B cell (primary cell): ENCODE measurements around the gene CERS6. TPM values are rescaled to one million over a fixed set of nuclear protein-coding genes. Genes with fewer than 3 reads are reported as not detected.

ENCODE experiments used
- ATAC-seq: fragments of 200-7000 bp; cut with Tn5 transposase; one replicate; pipeline ENCODE4 v1.10.0; 2021; ENCODE audit warnings: low read depth, mild to moderate bottlenecking, moderate number of reproducible peaks, moderate library complexity
- CTCF ChIA-PET: fragments of 350-600 bp; sonication (Branson Sonifier 250); formaldehyde crosslinking; loops from one replicate; lab custom pipeline; 2021; ENCODE audit warnings: antibody characterized with exemption, inconsistent platforms; lab: Charles Lee
- POLR2A ChIA-PET: fragments of 350-600 bp; sonication (Branson Sonifier 250); formaldehyde crosslinking; loops from one replicate; lab custom pipeline; 2021; ENCODE audit warnings: antibody characterized with exemption; lab: Charles Lee
- DNase-seq: peaks from one replicate; pipeline ENCODE4 v3.0.0; 2013
- H2AFZ ChIP-seq: 2 replicates; pipeline ENCODE4 v1.6.1; 2012; ENCODE audit warnings: mild to moderate bottlenecking, low read depth, low read length; ENCODE audit not compliant: insufficient read depth, poor library complexity, severe bottlenecking
- H3K27ac ChIP-seq, 2 donors: 1 replicate in 1 of 2; 2 replicates in 1 of 2; pipeline ENCODE4 v1.5.1; 2012 to 2013; ENCODE audit warnings: low read length in 2 of 2, mild to moderate bottlenecking in 2 of 2, moderate library complexity in 1 of 2
- H3K27me3 ChIP-seq, 4 experiments: fragments of 200-600 bp in 1 of 4; sonication (generic) in 1 of 4; replicated peaks in 1 of 4; 1 replicate in 2 of 4; 2 replicates in 2 of 4; pipeline versions ENCODE4 v1.6.1 to v1.7.0; 2013 to 2016; ENCODE audit warnings: low read length in 3 of 4, mild to moderate bottlenecking in 2 of 4, mixed read lengths in 1 of 4, moderate library complexity in 1 of 4; ENCODE audit not compliant: insufficient read depth in 4 of 4, control insufficient read depth in 3 of 4; ENCODE audit errors: control extremely low read depth in 1 of 4
- H3K36me3 ChIP-seq, 2 experiments: replicated peaks in 1 of 2; 1 replicate in 1 of 2; 2 replicates in 1 of 2; pipeline versions ENCODE4 v1.6.1 to v1.7.1; 2013; ENCODE audit warnings: low read length in 1 of 2; ENCODE audit not compliant: insufficient read depth in 2 of 2, control insufficient read depth in 1 of 2; ENCODE audit errors: control extremely low read depth in 1 of 2, extremely low read depth in 1 of 2
- H3K4me1 ChIP-seq, 2 donors: fragments of 200-600 bp in 1 of 2; sonication (generic) in 1 of 2; 1 replicate in 1 of 2; 2 replicates in 1 of 2; pipeline versions ENCODE4 v1.5.1 to v1.6.1; 2013 to 2017; ENCODE audit warnings: low read length in 2 of 2; ENCODE audit not compliant: control insufficient read depth in 2 of 2, insufficient read depth in 2 of 2
- H3K4me2 ChIP-seq: replicated peaks from 2 replicates; pipeline ENCODE3; 2012; ENCODE audit warnings: mild to moderate bottlenecking, low read depth, low read length; ENCODE audit not compliant: poor library complexity, severe bottlenecking
- H3K4me3 ChIP-seq, 5 experiments: fragments of 200-600 bp in 1 of 5; sonication (generic) in 1 of 5; 1 replicate in 3 of 5; 2 replicates in 2 of 5; pipeline versions ENCODE4 v1.5.1 to v1.7.0; 2011 to 2016; ENCODE audit warnings: low read length in 4 of 5, mild to moderate bottlenecking in 4 of 5, low read depth in 2 of 5, control low read depth in 1 of 5, moderate library complexity in 1 of 5; ENCODE audit not compliant: insufficient read depth in 1 of 5; ENCODE audit errors: control extremely low read depth in 1 of 5, extremely low read depth in 1 of 5
- H3K79me2 ChIP-seq: fragments of 200-600 bp; sonication (generic); one replicate; pipeline ENCODE4 v1.6.0; 2016; ENCODE audit warnings: low read length; ENCODE audit not compliant: control insufficient read depth, insufficient read depth
- H3K9ac ChIP-seq: fragments of 200-600 bp; sonication (generic); 2 replicates; pipeline ENCODE4 v1.6.1; 2017; ENCODE audit warnings: mild to moderate bottlenecking, low read length, moderate library complexity
- H3K9me3 ChIP-seq, 3 donors: one replicate each; pipeline versions ENCODE4 v1.6.1 to v1.7.1; 2013; ENCODE audit warnings: low read length in 2 of 3; ENCODE audit not compliant: control insufficient read depth in 2 of 3, insufficient read depth in 1 of 3; ENCODE audit errors: control extremely low read depth in 1 of 3
- H4K20me1 ChIP-seq: 2 replicates; pipeline ENCODE4 v1.6.0; 2012; ENCODE audit warnings: mild to moderate bottlenecking, low read length; ENCODE audit not compliant: insufficient read depth, control insufficient read depth, poor library complexity, severe bottlenecking
- H3K27ac Mint-ChIP-seq: one replicate; pipeline ENCODE4 v1.8.0; 2021; ENCODE audit warnings: mixed read lengths
- H3K27me3 Mint-ChIP-seq: one replicate; pipeline ENCODE4 v1.8.0; 2021; ENCODE audit warnings: mixed read lengths
- H3K4me1 Mint-ChIP-seq: one replicate; pipeline ENCODE4 v1.8.0; 2021; ENCODE audit warnings: mixed read lengths
- H3K4me3 Mint-ChIP-seq: one replicate; pipeline ENCODE4 v1.8.0; 2021; ENCODE audit warnings: mixed read lengths
- H3K9me3 Mint-ChIP-seq: one replicate; pipeline ENCODE4 v1.8.0; 2022; ENCODE audit warnings: mixed read lengths; ENCODE audit not compliant: insufficient read depth
- EZH2 ChIP-seq: IDR thresholded peaks from 2 replicates; pipeline ENCODE4 v1.6.1; 2012; ENCODE audit warnings: borderline replicate concordance, low read depth, mild to moderate bottlenecking, moderate library complexity, low read length; ENCODE audit not compliant: insufficient read depth, poor library complexity, severe bottlenecking
- WGBS: methylation state at CpG from one replicate; pipeline ENCODE4 v1.1.5; 2013; ENCODE audit warnings: missing lambda C conversion rate; ENCODE audit not compliant: insufficient coverage; 5-methylcytosine and 5-hydroxymethylcytosine counted together
- intact Hi-C: fragments of 100-400 bp; cut with micrococcal nuclease; formaldehyde crosslinking; loops from one replicate; pipeline ENCODE4 v1.10.0; 2022
- polyA plus RNA-seq: library from polyadenylated mRNA; depleted of rRNA; stranded (reverse); fragments of >200 nt; gene quantifications from 2 replicates; pipeline ENCODE4 v1.2.3, GENCODE V29; 2012
- total RNA-seq, 2 donors: library from RNA; stranded (reverse); fragments of 120-200 nt in 1 of 2; gene quantifications; 1 replicate in 1 of 2; 2 replicates in 1 of 2; pipeline versions ENCODE4 v1.2.3 to v1.2.4, GENCODE V29; 2013 to 2022
- TF ChIP-seq, protein P1 (sequence below): fragments of 200-600 bp; IDR thresholded peaks from one replicate; pipeline ENCODE4 v1.8.0; 2022; ENCODE audit warnings: antibody characterized with exemption, mild to moderate bottlenecking

CERS6 gene
- total and polyA plus RNA-seq, 2 donors (not counting 1 experiment from before 2014, with no cell fraction given): 2.2 to 5.5 TPM

DNA sequence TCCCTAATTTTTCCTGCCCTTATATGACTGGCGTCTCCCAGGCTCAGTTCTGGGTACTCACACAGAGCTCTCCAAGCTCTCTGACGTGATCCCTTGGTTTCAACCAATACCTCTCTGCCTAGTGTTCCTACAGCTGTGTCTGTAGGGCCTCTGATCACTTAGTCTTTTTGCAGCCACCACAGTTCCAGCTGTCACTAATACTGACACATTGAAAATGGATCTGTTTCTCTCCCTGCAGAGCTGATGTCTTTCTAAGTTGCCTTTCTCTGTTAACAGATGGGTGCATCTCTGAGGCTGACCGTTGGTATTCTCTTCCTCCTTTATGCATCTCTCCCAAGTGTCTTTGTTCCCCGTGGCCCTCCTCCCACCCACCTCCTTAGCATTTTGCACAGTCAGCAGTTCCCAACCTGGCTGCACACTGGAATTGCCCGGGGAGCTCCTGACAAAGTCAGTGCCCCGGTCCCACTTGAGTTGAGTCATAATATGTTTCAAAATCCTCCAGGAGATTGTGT lies 62.5 kb downstream of the CERS6 start:
- no peak overlapping the region for H3K4me3 ChIP-seq
- H2AFZ ChIP-seq: no peak overlapping the region
- no peaks in the 10 kb centered on the region for H3K27me3 Mint-ChIP-seq
- H3K36me3 ChIP-seq: no peaks in the 10 kb centered on the region
- no peaks in the 10 kb centered on the region for H3K27me3 ChIP-seq
- POLR2A ChIA-PET: no interaction called here
- DNase-seq: no peak
- H3K9me3 Mint-ChIP-seq: no peaks in the 10 kb centered on the region
- 63% methylated on average over 4 of the region's 6 CpGs for WGBS
- no peak overlapping the region for H3K9ac ChIP-seq
- ATAC-seq: no peak
- H4K20me1 ChIP-seq: peaks cover 4% of the 10 kb centered on the region
- H3K4me1 Mint-ChIP-seq: peaks cover 26% of the 10 kb centered on the region
- no peak overlapping the region for H3K27ac ChIP-seq
- CTCF ChIA-PET: no interaction called here
- intact Hi-C loops: no loop called here
- no peaks in the 10 kb centered on the region for H3K4me1 ChIP-seq
- no peak overlapping the region for H3K27ac Mint-ChIP-seq
- peaks cover 19% of the 10 kb centered on the region for H3K79me2 ChIP-seq
- H3K9me3 ChIP-seq: no peaks in the 10 kb centered on the region
- H3K4me3 Mint-ChIP-seq: no peak overlapping the region
- TF ChIP-seq EZH2: no peak
- TF ChIP-seq, protein P1, sequence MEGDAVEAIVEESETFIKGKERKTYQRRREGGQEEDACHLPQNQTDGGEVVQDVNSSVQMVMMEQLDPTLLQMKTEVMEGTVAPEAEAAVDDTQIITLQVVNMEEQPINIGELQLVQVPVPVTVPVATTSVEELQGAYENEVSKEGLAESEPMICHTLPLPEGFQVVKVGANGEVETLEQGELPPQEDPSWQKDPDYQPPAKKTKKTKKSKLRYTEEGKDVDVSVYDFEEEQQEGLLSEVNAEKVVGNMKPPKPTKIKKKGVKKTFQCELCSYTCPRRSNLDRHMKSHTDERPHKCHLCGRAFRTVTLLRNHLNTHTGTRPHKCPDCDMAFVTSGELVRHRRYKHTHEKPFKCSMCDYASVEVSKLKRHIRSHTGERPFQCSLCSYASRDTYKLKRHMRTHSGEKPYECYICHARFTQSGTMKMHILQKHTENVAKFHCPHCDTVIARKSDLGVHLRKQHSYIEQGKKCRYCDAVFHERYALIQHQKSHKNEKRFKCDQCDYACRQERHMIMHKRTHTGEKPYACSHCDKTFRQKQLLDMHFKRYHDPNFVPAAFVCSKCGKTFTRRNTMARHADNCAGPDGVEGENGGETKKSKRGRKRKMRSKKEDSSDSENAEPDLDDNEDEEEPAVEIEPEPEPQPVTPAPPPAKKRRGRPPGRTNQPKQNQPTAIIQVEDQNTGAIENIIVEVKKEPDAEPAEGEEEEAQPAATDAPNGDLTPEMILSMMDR: no peak
- H3K4me2 ChIP-seq: no peak overlapping the region

DNA sequence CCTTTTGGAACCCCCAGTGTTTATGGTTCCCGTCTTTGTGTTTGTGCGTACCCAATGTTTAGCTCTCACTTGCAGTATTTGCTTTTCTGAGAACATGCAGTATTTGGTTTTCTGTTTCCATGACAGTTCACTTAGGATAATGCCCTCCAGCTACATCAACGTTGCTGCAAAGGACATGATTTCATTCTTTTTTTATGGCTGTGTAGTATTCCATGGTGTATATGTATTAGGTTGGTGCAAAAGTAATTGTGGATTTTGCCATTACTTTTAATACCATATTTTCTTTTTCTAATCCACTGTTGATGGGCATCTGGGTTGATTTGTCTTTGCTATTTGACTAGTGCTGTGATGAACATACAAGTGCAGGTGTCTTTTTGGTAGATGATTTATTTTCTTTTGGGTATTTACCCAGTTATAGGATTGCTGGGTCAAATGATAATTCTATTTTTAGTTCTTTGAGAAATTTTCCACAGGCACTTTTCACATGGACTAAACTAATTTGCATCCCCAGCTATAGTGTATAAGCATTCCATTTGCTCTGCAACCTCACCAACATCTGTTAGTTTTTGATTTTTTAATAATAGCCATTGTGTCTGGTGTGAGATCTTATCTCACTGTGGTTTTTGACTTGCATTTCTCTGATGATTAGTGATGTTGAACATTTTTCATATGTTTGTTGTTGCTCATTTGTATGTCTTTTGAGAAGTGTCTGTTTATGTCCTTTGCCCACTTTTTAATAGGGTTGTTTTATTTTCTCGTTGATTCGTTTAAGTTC lies 63.6 kb downstream of the CERS6 start:
- H3K9me3 Mint-ChIP-seq: no peaks in the 10 kb centered on the region
- ChIA-PET CTCF (no interaction called here), POLR2A (no interaction called here)
- no peak overlapping the region for H3K4me3 ChIP-seq
- peaks cover 30% of the 10 kb centered on the region for H3K79me2 ChIP-seq
- no peak overlapping the region for H3K27ac Mint-ChIP-seq
- no peak for DNase-seq
- peaks cover 0 to 6% of the 10 kb centered on the region in 2 donors for H3K4me1 ChIP-seq
- H3K27ac ChIP-seq: no peak overlapping the region
- no peaks in the 10 kb centered on the region for H3K9me3 ChIP-seq
- intact Hi-C loops: no loop called here
- ATAC-seq: no peak
- H3K4me2 ChIP-seq: no peak overlapping the region
- H2AFZ ChIP-seq: no peak overlapping the region
- H3K27me3 Mint-ChIP-seq: no peaks in the 10 kb centered on the region
- H3K4me1 Mint-ChIP-seq: peaks cover 36% of the 10 kb centered on the region
- TF ChIP-seq, protein P1: no peak
- no peak for TF ChIP-seq EZH2
- H3K4me3 Mint-ChIP-seq: no peak overlapping the region
- WGBS: 100% methylated on average over 1 of the region's 5 CpGs
- no peak overlapping the region for H3K9ac ChIP-seq
- H3K27me3 ChIP-seq: no peaks in the 10 kb centered on the region
- no peaks in the 10 kb centered on the region for H3K36me3 ChIP-seq
- peaks cover 4% of the 10 kb centered on the region for H4K20me1 ChIP-seq
